GM12878 (cell line): ENCODE results near the gene CTR9.

Experiments
- CREB1 ChIP-seq: IDR thresholded peaks from 2 replicates; pipeline ENCODE4 v1.6.1; 2012; ENCODE audit warnings: low read depth, mild to moderate bottlenecking, inconsistent platforms
- ESRRA ChIP-seq: IDR thresholded peaks from 2 replicates; pipeline ENCODE4 v1.6.1; 2012; ENCODE audit warnings: mild to moderate bottlenecking, low read length, improper control_type of control experiment
- NR2C2 ChIP-seq: IDR thresholded peaks from 2 replicates; pipeline ENCODE4 v1.6.1; 2011; ENCODE audit warnings: borderline replicate concordance, low read depth; ENCODE audit not compliant: control insufficient read depth, insufficient read length
- POLR2A ChIP-seq: IDR thresholded peaks from 2 replicates; pipeline ENCODE4 v1.6.1; 2011; ENCODE audit warnings: low read depth, mild to moderate bottlenecking, low read length
- POLR2AphosphoS5 ChIP-seq: IDR thresholded peaks from 2 replicates; pipeline ENCODE4 v1.6.1; 2011; ENCODE audit warnings: mild to moderate bottlenecking, low read length, inconsistent platforms
- SMC3 ChIP-seq: IDR thresholded peaks from 2 replicates; pipeline ENCODE4 v1.6.1; 2011; ENCODE audit warnings: low read length, improper control_type of control experiment, borderline replicate concordance
- SUZ12 ChIP-seq: fragments of 200-600 bp; sonication (generic); IDR thresholded peaks from one replicate; pipeline ENCODE4 v1.6.1; 2018; ENCODE audit warnings: antibody characterized with exemption, mild to moderate bottlenecking; ENCODE audit not compliant: unreplicated experiment
- TF ChIP-seq, protein P1 (sequence below): fragments of 450-650 bp; IDR thresholded peaks from 2 replicates; pipeline ENCODE4 v1.6.1; 2016; ENCODE audit warnings: mild to moderate bottlenecking, moderate library complexity, borderline replicate concordance
- TF ChIP-seq, protein P2 (sequence below), 3 experiments: IDR thresholded peaks in 2 of 3; conservative IDR thresholded peaks in 1 of 3; 2 replicates each; pipeline ENCODE4 v1.5.1; 2011; ENCODE audit warnings: low read depth in 3 of 3, low read length in 3 of 3, mild to moderate bottlenecking in 3 of 3, control low read depth in 2 of 3, moderate library complexity in 2 of 3, inconsistent platforms in 1 of 3, mixed read lengths in 1 of 3; ENCODE audit not compliant: control insufficient read depth in 2 of 3, insufficient read depth in 1 of 3; ENCODE audit errors: extremely low read depth in 1 of 3

DNA sequence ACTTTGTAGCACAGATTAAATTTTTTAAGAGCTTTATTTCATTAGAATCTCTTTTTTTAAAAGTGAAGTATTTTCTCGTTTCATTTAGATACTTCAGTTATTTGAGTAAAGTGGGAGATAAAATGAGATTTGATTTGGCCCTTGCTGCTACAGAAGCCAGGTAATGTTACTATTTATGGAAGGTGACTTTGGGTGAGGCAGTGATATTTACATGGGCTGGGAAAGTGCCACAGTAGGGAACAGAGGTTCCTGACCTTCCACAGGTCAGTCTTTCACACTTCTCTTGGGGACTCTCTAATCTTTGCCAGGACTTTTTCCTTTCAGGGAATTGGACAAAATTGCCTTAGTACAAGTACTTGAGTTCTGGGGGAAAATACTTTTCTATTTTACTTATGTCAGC is 20.4 kb downstream of the CTR9 start:
- TF ChIP-seq, protein P1, sequence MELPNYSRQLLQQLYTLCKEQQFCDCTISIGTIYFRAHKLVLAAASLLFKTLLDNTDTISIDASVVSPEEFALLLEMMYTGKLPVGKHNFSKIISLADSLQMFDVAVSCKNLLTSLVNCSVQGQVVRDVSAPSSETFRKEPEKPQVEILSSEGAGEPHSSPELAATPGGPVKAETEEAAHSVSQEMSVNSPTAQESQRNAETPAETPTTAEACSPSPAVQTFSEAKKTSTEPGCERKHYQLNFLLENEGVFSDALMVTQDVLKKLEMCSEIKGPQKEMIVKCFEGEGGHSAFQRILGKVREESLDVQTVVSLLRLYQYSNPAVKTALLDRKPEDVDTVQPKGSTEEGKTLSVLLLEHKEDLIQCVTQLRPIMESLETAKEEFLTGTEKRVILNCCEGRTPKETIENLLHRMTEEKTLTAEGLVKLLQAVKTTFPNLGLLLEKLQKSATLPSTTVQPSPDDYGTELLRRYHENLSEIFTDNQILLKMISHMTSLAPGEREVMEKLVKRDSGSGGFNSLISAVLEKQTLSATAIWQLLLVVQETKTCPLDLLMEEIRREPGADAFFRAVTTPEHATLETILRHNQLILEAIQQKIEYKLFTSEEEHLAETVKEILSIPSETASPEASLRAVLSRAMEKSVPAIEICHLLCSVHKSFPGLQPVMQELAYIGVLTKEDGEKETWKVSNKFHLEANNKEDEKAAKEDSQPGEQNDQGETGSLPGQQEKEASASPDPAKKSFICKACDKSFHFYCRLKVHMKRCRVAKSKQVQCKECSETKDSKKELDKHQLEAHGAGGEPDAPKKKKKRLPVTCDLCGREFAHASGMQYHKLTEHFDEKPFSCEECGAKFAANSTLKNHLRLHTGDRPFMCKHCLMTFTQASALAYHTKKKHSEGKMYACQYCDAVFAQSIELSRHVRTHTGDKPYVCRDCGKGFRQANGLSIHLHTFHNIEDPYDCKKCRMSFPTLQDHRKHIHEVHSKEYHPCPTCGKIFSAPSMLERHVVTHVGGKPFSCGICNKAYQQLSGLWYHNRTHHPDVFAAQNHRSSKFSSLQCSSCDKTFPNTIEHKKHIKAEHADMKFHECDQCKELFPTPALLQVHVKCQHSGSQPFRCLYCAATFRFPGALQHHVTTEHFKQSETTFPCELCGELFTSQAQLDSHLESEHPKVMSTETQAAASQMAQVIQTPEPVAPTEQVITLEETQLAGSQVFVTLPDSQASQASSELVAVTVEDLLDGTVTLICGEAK: no peak
- TF ChIP-seq SUZ12 (no peak), CREB1 (no peak), SMC3 (no peak), POLR2A (no peak), ESRRA (no peak), NR2C2 (no peak), POLR2AphosphoS5 (no peak)
- TF ChIP-seq, protein P2, sequence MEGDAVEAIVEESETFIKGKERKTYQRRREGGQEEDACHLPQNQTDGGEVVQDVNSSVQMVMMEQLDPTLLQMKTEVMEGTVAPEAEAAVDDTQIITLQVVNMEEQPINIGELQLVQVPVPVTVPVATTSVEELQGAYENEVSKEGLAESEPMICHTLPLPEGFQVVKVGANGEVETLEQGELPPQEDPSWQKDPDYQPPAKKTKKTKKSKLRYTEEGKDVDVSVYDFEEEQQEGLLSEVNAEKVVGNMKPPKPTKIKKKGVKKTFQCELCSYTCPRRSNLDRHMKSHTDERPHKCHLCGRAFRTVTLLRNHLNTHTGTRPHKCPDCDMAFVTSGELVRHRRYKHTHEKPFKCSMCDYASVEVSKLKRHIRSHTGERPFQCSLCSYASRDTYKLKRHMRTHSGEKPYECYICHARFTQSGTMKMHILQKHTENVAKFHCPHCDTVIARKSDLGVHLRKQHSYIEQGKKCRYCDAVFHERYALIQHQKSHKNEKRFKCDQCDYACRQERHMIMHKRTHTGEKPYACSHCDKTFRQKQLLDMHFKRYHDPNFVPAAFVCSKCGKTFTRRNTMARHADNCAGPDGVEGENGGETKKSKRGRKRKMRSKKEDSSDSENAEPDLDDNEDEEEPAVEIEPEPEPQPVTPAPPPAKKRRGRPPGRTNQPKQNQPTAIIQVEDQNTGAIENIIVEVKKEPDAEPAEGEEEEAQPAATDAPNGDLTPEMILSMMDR (IDR thresholded peaks at IDR 0.05 in 2 of 3, conservative IDR thresholded peaks at IDR 0.05 in 1 of 3; ENCODE audit: control insufficient read depth in 2 of 3, extremely low read depth in 1 of 3, insufficient read depth in 1 of 3, low read depth in 3 of 3, low read length in 3 of 3): no peak
